ENCODE measurements around the gene RAPGEF4.

The RAPGEF4 gene

GRCh38 chr2:173043897-173044519 is 308.4 kb downstream of the RAPGEF4 start:
- Histone ChIP-seq H3K4me1 (ENCODE audit: low read depth, poor library complexity, severe bottlenecking) (no peaks in the 10 kb centered on the region), H3K36me3 (ENCODE audit: insufficient read depth) (no peaks in the 10 kb centered on the region), H3K4me3 (IDR thresholded peaks at IDR 0.05; ENCODE audit: insufficient read depth, low read depth, low read length) (no peak overlapping the region), H3K27ac (no peak overlapping the region), H3K9ac (no peak overlapping the region), H3K79me2 (ENCODE audit: insufficient read depth, low read depth) (no peaks in the 10 kb centered on the region), H4K20me1 (ENCODE audit: insufficient read depth) (no peaks in the 10 kb centered on the region), H2AFZ (ENCODE audit: low read depth) (no peak overlapping the region), H3K27me3 (ENCODE audit: insufficient read depth, low read depth) (no peaks in the 10 kb centered on the region), H3K4me2 (no peak overlapping the region)
- no peak for TF ChIP-seq CTCF (conservative IDR thresholded peaks at IDR 0.05; ENCODE audit: low read depth, low read length)

DNA sequence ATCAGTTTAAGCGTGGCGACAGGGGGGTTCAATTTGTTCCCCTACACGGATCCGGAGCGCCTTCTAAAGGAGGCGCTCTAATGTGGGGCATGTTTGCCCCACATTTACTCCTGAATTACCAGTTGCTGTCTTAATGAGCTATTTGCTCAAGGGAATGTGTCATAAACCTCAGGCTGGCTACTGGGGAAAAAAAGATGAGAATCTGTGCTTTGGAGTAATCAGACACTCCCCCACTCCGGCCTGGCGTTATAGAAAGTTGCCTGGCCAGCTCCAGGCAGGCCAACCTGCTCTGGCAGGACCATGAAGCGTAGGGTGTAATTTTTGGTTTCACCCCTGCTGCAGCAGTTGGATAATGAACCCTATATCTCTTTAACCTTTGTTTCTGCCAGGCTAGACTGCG is 309.0 kb downstream of the RAPGEF4 start:
- Histone ChIP-seq H3K4me2 (no peak overlapping the region), H3K36me3 (ENCODE audit: insufficient read depth) (no peaks in the 10 kb centered on the region), H3K27ac (no peak overlapping the region), H2AFZ (ENCODE audit: low read depth) (no peak overlapping the region), H3K27me3 (ENCODE audit: insufficient read depth, low read depth) (no peaks in the 10 kb centered on the region), H3K79me2 (ENCODE audit: insufficient read depth, low read depth) (no peaks in the 10 kb centered on the region), H3K4me3 (IDR thresholded peaks at IDR 0.05; ENCODE audit: insufficient read depth, low read depth, low read length) (no peak overlapping the region), H3K9ac (no peak overlapping the region), H4K20me1 (ENCODE audit: insufficient read depth) (no peaks in the 10 kb centered on the region), H3K4me1 (ENCODE audit: low read depth, poor library complexity, severe bottlenecking) (no peaks in the 10 kb centered on the region)
- TF ChIP-seq CTCF (conservative IDR thresholded peaks at IDR 0.05; ENCODE audit: low read depth, low read length): no peak

DNA sequence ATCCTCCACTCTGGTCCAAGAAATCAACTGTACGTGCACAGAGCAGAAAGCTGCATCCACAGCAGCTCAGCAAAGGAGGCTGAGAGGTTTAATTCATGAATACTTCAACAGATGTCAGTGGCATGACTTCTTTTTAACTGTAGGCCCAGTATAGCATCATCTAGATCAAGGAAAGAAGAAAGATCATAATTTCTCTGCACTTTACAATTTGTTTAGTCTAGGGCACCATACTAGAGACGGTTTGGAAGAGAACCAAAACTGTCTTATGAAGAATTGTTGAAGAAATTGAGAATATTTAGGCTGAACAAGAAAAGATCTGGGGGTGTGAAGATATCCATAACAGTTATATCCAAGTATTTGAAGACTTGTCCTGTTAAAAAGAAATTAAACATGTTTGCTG is 309.5 kb downstream of the RAPGEF4 start:
- Histone ChIP-seq H3K4me3 (IDR thresholded peaks at IDR 0.05; ENCODE audit: insufficient read depth, low read depth, low read length) (no peak overlapping the region), H3K4me1 (ENCODE audit: low read depth, poor library complexity, severe bottlenecking) (no peaks in the 10 kb centered on the region), H4K20me1 (ENCODE audit: insufficient read depth) (no peaks in the 10 kb centered on the region), H3K79me2 (ENCODE audit: insufficient read depth, low read depth) (no peaks in the 10 kb centered on the region), H3K27me3 (ENCODE audit: insufficient read depth, low read depth) (no peaks in the 10 kb centered on the region), H3K9ac (no peak overlapping the region), H3K27ac (no peak overlapping the region), H2AFZ (ENCODE audit: low read depth) (no peak overlapping the region), H3K4me2 (no peak overlapping the region), H3K36me3 (ENCODE audit: insufficient read depth) (no peaks in the 10 kb centered on the region)
- TF ChIP-seq CTCF (conservative IDR thresholded peaks at IDR 0.05; ENCODE audit: low read depth, low read length): no peak

DNA sequence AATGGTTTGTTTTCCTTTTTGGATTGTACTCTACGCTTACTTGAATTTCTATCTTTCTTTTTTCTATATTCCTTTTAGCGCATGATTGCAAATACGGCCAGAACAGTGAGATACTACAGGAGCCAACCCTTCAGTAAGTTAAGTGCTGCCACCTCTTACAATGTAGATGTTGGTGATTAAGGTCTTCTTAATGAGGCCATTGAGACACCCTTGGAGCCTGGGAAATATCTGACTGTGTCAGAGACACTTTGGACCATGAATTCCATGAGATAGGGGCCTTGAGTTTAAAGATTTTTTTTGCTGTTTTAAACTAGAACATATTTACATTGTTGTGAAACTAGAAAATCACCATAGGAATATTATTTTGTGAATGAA is 312.9 kb downstream of the RAPGEF4 start:
- TF ChIP-seq CTCF (conservative IDR thresholded peaks at IDR 0.05; ENCODE audit: low read depth, low read length): no peak
- Histone ChIP-seq H3K36me3 (ENCODE audit: insufficient read depth) (no peaks in the 10 kb centered on the region), H3K4me2 (no peak overlapping the region), H4K20me1 (ENCODE audit: insufficient read depth) (no peaks in the 10 kb centered on the region), H3K79me2 (ENCODE audit: insufficient read depth, low read depth) (no peaks in the 10 kb centered on the region), H3K9ac (no peak overlapping the region), H3K4me1 (ENCODE audit: low read depth, poor library complexity, severe bottlenecking) (no peaks in the 10 kb centered on the region), H3K4me3 (IDR thresholded peaks at IDR 0.05; ENCODE audit: insufficient read depth, low read depth, low read length) (no peak overlapping the region), H3K27ac (no peak overlapping the region), H2AFZ (ENCODE audit: low read depth) (no peak overlapping the region), H3K27me3 (ENCODE audit: insufficient read depth, low read depth) (no peaks in the 10 kb centered on the region)

Measured in KMS-11 (cell line).